Thoracic aorta (tissue), 2 donors: Measurements from ENCODE around the gene FZD10. TPM values are rescaled to one million over a fixed set of nuclear protein-coding genes. Genes with fewer than 3 reads are reported as not detected.

Source experiments
- ATAC-seq: fragments of 150-250 bp; one replicate; pipeline ENCODE4 v1.8.0; 2017; ENCODE audit warnings: low read depth; ENCODE audit not compliant: insufficient number of reproducible peaks, low FRiP score
- DNase-seq: peaks from one replicate; pipeline ENCODE4 v3.0.0-alpha.2; 2020; ENCODE audit warnings: low spot score
- H3K27ac ChIP-seq, 2 donors: fragments of 200-600 bp; sonication (generic); 1 replicate in 1 of 2; 2 replicates in 1 of 2; pipeline ENCODE4 v1.5.1; 2016; ENCODE audit warnings: mild to moderate bottlenecking in 2 of 2, moderate library complexity in 2 of 2
- H3K27me3 ChIP-seq: fragments of 200-600 bp; sonication (generic); replicated peaks from 2 replicates; pipeline ENCODE4 v1.6.0; 2016; ENCODE audit warnings: mild to moderate bottlenecking; ENCODE audit not compliant: insufficient read depth
- H3K36me3 ChIP-seq: fragments of 200-600 bp; sonication (generic); one replicate; pipeline ENCODE4 v1.5.1; 2016
- H3K4me1 ChIP-seq, 2 donors: fragments of 200-600 bp; sonication (generic); 1 replicate in 1 of 2; 2 replicates in 1 of 2; pipeline versions ENCODE4 v1.5.1 to v1.6.0; 2016; ENCODE audit warnings: low read depth in 2 of 2, mild to moderate bottlenecking in 1 of 2; ENCODE audit not compliant: control insufficient read depth in 1 of 2
- H3K4me3 ChIP-seq: fragments of 200-600 bp; sonication (generic); 2 replicates; pipeline ENCODE4 v1.5.1; 2016; ENCODE audit warnings: mild to moderate bottlenecking
- H3K9me3 ChIP-seq: fragments of 200-600 bp; sonication (generic); 2 replicates; pipeline ENCODE4 v1.5.1; 2016
- CTCF ChIP-seq: fragments of 200-600 bp; sonication (generic); IDR thresholded peaks from one replicate; pipeline ENCODE4 v1.5.1; 2019; ENCODE audit warnings: antibody characterized with exemption
- total RNA-seq, 2 donors: library from RNA; depleted of rRNA; stranded (reverse); fragments of >200 nt; gene quantifications; one replicate each; pipeline versions ENCODE4 v1.1.0 to v1.2.3, GENCODE V29; 2016

The FZD10 gene
- total RNA-seq, 2 donors from 2014 or later = 0.68 to 2.8 TPM

DNA sequence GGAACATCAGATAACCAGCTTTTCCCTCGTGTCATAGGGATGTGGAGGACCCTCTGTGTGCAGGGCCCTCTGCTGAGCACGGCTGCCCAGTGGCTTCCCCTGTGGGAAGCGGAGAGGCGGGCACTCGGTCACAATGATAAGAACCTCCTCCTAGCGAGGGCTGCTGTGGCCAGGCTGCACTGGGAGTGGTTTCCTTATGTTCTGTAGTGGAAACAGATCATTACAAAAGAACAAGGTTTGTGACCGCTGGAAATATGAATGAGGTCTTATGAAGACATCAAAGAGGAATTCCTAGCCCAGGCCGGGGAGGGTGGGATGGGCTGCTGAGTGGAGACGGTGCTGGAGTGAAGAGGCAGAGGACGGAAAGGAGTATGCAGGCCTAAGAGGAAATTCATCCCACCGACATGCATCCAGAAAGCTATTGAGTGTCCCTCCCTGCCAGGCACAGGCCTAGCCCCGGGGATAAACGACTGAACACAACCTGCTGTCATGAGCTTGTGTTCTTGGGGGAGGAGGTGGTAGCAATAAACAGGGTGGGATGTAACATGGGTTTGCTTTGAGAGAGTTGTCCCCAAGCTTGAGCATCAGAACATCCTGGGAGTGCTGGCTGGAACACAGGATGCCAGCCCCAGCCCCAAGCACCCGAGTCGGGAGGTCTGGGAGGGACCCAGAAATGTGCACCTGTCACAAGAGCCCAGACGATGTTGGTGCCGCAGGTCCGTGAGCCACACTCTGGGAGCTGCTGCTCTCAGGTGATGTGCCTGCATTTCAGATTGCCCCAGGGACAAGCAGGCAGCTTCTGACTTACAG, 37.5 kb downstream of the FZD10 start:
- no peaks in the 10 kb centered on the region for H3K27me3 ChIP-seq
- no peaks in the 10 kb centered on the region for H3K9me3 ChIP-seq
- no peaks in the 10 kb centered on the region for H3K36me3 ChIP-seq
- ATAC-seq (no peak), DNase-seq (no peak)
- no peaks in the 10 kb centered on the region for H3K4me1 ChIP-seq
- H3K27ac ChIP-seq = no peak overlapping the region
- no peak overlapping the region for H3K4me3 ChIP-seq
- TF ChIP-seq CTCF = no peak

DNA sequence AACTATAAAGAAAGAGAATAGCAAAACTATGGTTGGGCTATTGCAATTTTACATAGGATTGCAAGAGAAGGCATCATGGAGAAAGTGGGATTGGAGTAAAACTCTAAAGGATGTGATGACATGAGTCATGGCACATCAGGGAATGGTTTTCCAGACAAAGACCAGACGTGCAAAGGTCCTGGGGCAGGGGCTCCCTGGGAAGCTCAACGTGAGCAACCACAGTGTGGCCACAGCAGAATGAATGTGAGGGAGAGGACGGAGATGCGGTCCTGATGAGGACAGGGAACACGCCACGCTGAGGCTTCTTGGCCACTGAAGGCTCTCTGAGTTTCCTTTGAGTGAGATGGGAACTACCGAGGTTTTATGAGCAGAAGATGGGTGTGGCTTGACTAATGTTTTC, 38.2 kb downstream of the FZD10 start:
- ATAC-seq = no peak
- H3K4me1 ChIP-seq = no peaks in the 10 kb centered on the region
- no peaks in the 10 kb centered on the region for H3K36me3 ChIP-seq
- H3K27ac ChIP-seq = no peak overlapping the region
- H3K4me3 ChIP-seq = no peak overlapping the region
- H3K9me3 ChIP-seq = no peaks in the 10 kb centered on the region
- H3K27me3 ChIP-seq = no peaks in the 10 kb centered on the region
- no peak for DNase-seq
- no peak for TF ChIP-seq CTCF

- Histone ChIP-seq H3K4me1 (no peaks in the 10 kb centered on the region), H3K27me3 (no peaks in the 10 kb centered on the region), H3K4me3 (no peak overlapping the region), H3K27ac (no peak overlapping the region), H3K9me3 (no peaks in the 10 kb centered on the region), H3K36me3 (no peaks in the 10 kb centered on the region)
- ATAC-seq (no peak), DNase-seq (no peak)
- no peak for TF ChIP-seq CTCF
These were observed 38.8 kb downstream of the FZD10 start for GRCh38 chr12:130201037-130201436.

GRCh38 chr12:130202201-130202600, 39.9 kb downstream of the FZD10 start:
- Histone ChIP-seq H3K27me3 (no peaks in the 10 kb centered on the region), H3K4me1 (no peaks in the 10 kb centered on the region), H3K9me3 (no peaks in the 10 kb centered on the region), H3K36me3 (no peaks in the 10 kb centered on the region), H3K27ac (no peak overlapping the region), H3K4me3 (no peak overlapping the region)
- DNase-seq = no peak
- no peak for ATAC-seq
- TF ChIP-seq CTCF = no peak

- H3K9me3 ChIP-seq = no peaks in the 10 kb centered on the region
- no peaks in the 10 kb centered on the region for H3K36me3 ChIP-seq
- ATAC-seq (no peak), DNase-seq (no peak)
- H3K27me3 ChIP-seq = no peaks in the 10 kb centered on the region
- no peak overlapping the region for H3K27ac ChIP-seq
- no peak overlapping the region for H3K4me3 ChIP-seq
- TF ChIP-seq CTCF = no peak
- H3K4me1 ChIP-seq = no peaks in the 10 kb centered on the region
These were observed 40.9 kb downstream of the FZD10 start for GRCh38 chr12:130203151-130203550.
